HG03469 (cell line): ENCODE data around the gene SRPK2.
"Not testable (repeated sequence)": the region's sequence is repeated elsewhere in the genome, so short reads cannot be mapped to it uniquely, and the experiment has no call there.

ENCODE experiments used
- ATAC-seq: cut with Tn5 transposase; IDR thresholded peaks from one replicate; pipeline ENCODE4 v1.9.1; 2021; ENCODE audit warnings: mild to moderate bottlenecking, moderate library complexity, moderate number of reproducible peaks; ENCODE audit not compliant: unreplicated experiment

The SRPK2 gene

DNA sequence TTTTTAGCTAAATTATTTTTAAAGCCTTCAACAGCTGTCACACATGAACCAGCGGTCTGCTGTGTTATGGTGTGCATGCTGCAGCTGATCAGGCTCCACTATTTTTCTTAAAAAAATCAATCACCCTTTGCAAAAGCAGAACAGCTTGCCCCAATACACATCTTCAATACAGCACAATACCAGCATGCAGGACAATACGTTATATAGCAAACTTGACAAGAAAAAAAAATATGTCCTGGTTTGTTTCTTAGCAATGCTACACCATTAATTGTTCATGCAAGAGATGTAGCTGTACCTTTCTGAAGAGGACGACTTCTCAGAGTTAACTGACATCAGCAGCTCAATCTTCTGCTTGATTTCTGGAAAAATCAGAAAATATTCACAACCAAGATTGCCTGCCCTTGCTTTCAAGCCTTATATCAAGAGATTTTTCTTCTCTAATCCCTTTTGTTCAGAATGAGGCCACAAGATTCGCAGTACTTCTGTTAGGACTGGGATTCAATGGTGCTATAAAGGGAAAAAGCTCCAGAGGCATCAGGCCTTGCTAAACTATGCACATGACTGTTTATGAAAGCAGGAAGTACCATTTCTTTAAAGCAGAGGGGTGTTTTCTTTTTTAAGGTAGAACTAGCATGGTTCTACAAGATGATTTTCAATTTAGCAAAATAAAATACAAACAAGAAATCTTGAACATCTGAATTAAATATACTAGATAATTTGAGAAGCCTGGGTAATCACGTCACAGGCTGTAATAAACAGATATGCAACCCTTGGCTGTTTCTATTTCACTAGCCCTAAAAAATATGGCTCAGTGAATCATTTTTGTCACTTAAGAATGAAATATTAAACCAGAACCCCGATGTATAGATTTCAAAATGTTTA lies 120.0 kb downstream of the SRPK2 start:
- ATAC-seq: no peak

- ATAC-seq: no peak
Observed at GRCh38 chr7:105268056-105268455, 120.7 kb downstream of the SRPK2 start.

- ATAC-seq: no peak
Observed at GRCh38 chr7:105267244-105267643, 121.5 kb downstream of the SRPK2 start.

- ATAC-seq: no peak
Observed at GRCh38 chr7:105264707-105265106, 124.0 kb downstream of the SRPK2 start.

DNA sequence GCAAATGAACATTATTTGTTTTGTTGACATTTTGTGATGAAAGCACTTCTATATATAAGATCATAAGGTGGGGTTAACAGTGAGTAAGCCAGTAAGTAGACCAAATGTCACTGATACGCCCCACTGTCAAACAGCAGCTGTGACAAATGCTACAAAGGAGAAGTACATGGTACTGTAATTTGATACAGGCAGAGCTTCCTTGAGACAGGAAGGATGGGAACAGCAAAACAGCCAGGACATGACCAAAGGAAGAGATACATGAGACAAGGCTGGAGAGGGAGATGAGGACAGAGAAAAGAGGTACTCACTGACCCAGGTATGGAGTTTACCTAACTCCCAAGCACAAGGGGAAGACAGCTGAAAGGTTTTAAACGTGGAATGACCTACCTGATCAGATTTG lies 127.0 kb downstream of the SRPK2 start:
- ATAC-seq: no peak

GRCh38 chr7:105260201-105260871 lies 128.4 kb downstream of the SRPK2 start:
- not testable (repeated sequence) for ATAC-seq

- ATAC-seq: not testable (repeated sequence)
Observed at GRCh38 chr7:105258919-105259318, 129.8 kb downstream of the SRPK2 start.

DNA sequence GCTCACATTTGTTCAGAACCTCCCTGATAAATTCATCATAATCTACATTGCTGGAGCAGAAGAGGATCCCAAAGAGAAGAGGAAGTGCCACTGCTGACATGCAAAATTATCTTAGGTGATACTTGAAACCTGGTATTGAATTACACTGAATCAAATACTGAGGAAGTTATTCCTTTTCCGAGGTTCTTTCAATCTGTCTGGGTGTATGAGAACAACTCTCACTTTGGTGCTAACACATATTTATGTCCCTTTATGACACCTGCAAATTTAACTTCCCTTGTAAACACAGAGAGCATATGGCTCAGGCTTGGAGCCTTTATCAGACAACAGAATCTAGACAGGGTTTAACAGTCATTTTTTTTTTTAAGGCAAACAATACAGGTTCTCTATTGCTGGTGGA lies 131.4 kb downstream of the SRPK2 start:
- ATAC-seq: no peak

GRCh38 chr7:105256761-105257231 lies 131.9 kb downstream of the SRPK2 start:
- no peak for ATAC-seq

DNA sequence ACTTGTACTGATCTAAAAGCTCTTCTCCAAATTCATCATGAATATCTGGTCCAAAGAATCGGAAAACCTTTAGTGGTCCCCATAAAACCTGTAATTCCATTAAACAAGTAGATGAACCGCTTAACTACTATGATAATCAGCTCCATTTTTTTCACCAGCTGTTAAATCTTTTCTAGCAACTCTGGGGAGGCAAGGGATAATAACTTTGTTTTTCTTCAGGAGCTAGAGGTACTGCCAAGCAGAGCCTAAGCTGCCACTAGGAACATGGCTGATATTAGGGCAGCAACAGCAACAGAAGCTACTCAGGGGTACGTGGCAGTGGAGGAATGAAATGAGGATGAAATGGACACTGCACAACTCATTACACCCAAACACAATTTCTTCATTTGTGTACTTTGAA lies 138.0 kb downstream of the SRPK2 start:
- no peak for ATAC-seq

- ATAC-seq: no peak
Observed at GRCh38 chr7:105250239-105250638, 138.5 kb downstream of the SRPK2 start.

DNA sequence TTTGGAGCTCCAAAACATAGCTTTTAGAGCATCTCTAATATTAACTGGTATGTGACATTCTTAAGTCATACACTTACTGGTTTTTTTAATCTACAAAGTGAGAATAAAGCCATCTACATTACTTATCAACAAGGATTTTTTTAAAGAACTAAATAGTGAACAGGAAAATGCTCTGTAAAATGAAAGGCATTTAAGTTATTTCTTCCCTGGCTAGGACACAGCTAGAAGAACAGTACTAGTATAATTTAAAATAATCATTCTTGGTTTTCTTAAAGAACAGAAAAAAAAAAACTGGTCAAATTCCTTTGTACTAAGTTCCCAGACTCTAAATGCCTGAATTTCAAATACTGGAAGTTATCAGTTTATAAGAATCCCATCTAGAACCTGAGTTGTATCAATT lies 139.5 kb downstream of the SRPK2 start:
- ATAC-seq: no peak

DNA sequence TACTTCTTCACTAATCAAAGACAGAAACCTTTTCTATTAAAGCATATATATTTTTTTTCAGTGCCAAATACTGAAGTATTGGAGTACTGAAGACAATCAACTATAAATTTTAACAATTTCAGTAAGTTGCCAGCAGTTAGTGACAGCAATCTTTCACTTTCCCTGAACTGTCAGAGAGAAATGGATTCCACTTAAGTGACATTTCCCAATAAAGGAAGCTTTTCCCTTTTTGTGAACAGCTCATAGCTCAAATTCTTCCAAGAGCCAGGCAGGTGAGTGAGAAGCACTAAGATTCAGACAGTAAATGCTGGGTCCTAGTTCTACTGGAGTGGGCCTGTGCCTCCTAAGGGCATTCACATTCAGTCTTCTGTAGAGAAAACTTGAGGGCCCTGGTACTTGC lies 142.0 kb downstream of the SRPK2 start:
- no peak for ATAC-seq

GRCh38 chr7:105246256-105246655 lies 142.5 kb downstream of the SRPK2 start:
- no peak for ATAC-seq

DNA sequence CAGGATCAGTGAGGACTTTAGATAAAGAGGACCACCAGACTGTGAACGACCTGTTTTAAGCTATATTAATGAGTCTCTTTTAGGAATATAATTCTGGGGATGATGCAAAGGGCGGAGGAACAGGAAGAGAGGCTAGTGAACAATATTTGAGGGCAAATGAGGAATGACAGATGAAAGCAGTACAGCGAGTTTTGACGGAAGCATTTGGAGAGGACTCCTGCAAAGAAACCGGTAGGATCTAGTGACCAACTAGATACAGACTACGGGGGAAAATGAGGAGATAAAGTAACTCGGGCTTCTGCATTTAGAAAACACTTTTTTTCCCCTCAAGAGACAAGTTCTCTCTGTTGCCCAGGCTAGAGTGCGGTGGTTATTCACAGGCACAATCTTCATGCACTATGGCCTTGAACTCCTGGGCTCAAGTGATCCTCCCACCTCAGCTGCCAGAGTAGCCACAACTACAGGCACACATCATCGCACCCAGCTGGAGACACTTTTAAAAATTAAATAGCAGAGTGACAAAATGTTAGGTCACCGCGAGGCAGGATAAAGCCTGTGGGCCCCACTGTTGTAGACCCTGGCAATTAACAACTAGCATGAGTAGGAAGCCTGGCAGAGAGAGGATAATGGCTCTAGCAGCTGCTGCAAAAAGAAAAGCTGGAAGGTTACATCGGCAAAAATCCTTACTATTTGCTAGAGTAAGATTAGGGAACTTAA lies 143.2 kb downstream of the SRPK2 start:
- ATAC-seq: no peak

GRCh38 chr7:105244594-105244993 lies 144.1 kb downstream of the SRPK2 start:
- no peak for ATAC-seq

DNA sequence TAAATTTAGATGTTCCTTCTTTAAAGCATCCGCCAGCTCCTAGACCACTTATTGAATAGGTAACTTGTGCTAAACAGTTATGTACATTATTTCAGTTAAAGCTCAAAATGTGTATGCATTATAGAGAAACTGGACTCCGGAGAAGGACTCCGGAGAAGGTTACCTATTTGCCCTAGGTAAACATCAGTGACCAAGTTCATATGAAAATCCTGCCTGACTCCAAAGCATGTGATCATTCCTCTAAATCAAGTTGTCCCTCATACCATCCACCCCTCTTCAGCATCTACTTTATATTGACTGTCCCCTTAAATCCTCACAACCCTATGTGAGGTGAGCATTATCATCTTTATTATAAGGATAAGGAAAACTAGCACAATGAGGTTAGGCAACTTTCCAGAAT lies 147.5 kb downstream of the SRPK2 start:
- ATAC-seq: no peak

- no peak for ATAC-seq
Observed at GRCh38 chr7:105238198-105238765, 150.4 kb downstream of the SRPK2 start.

DNA sequence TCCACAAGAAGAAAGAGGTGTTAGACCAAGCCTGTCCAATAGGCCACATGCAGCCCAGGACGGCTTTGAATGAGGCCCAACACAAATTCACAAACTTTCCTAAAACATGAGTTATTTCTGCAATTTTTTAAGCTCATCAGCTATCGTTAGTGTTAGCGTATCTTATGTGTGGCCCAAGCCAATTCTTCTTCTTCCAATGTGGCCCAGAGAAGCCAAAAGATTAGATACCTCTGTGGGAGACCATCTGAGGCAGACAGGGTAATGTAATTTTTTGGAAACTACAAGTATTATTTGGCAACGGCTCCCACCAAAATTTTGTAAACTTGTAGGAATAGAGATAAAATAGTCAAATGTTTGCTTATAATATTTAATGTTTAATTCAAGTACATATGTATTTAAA lies 153.8 kb downstream of the SRPK2 start:
- no peak for ATAC-seq

GRCh38 chr7:105232829-105233291 lies 155.9 kb downstream of the SRPK2 start:
- not testable (repeated sequence) for ATAC-seq

DNA sequence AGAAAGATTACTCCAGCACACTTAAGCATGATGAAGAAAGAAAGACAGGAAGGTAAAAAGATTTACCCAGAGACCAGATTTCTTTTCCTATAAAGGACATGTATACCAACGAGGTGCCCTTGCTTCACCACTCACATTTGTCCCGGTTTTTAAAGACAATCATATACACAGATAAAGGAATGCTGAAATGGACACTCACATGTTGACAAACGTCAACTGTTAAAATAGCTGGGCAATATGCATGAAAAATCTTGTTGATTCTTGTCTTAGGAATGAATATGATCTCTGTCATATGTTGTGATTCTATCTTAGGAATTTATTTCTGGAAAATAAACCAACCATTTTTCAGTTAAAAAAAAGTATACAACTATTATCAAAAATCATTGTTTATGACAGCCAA lies 158.2 kb downstream of the SRPK2 start:
- no peak for ATAC-seq
